HG03439 (cell line): Measurements from ENCODE around the gene CDC14A.
"Not testable (repeated sequence)": the region's sequence is repeated elsewhere in the genome, so short reads cannot be mapped to it uniquely, and the experiment has no call there.

ENCODE experiments used
- ATAC-seq: cut with Tn5 transposase; IDR thresholded peaks from one replicate; pipeline ENCODE4 v1.9.1; 2021; ENCODE audit warnings: mild to moderate bottlenecking, moderate library complexity; ENCODE audit not compliant: unreplicated experiment

Gene CDC14A

GRCh38 chr1:100360790-100361510 is 8.6 kb downstream of the CDC14A start:
- no peak for ATAC-seq

GRCh38 chr1:100361511-100362089 is 9.3 kb downstream of the CDC14A start:
- no peak for ATAC-seq

GRCh38 chr1:100362821-100363466 is 10.6 kb downstream of the CDC14A start:
- ATAC-seq, result no peak

GRCh38 chr1:100363831-100364230 is 11.5 kb downstream of the CDC14A start:
- ATAC-seq, result no peak

GRCh38 chr1:100364697-100365096 is 12.4 kb downstream of the CDC14A start:
- no peak for ATAC-seq

GRCh38 chr1:100366209-100366525 is 13.9 kb downstream of the CDC14A start:
- ATAC-seq, result no peak

- ATAC-seq, result not testable (repeated sequence)
Observed at GRCh38 chr1:100369339-100369738, 17.0 kb downstream of the CDC14A start.

GRCh38 chr1:100373953-100374352 is 21.6 kb downstream of the CDC14A start:
- ATAC-seq, result not testable (repeated sequence)

- ATAC-seq, result not testable (repeated sequence)
Observed at GRCh38 chr1:100376890-100377289, 24.6 kb downstream of the CDC14A start.

- peak; percentile 86 for ATAC-seq
Observed at GRCh38 chr1:100377590-100378361, 25.5 kb downstream of the CDC14A start.

- ATAC-seq, result no peak
Observed at GRCh38 chr1:100378956-100379355, 26.6 kb downstream of the CDC14A start.

- no peak for ATAC-seq
Observed at GRCh38 chr1:100380635-100381034, 28.3 kb downstream of the CDC14A start.

GRCh38 chr1:100382657-100383056 is 30.4 kb downstream of the CDC14A start:
- ATAC-seq, result no peak

GRCh38 chr1:100383743-100384405 is 31.6 kb downstream of the CDC14A start:
- no peak for ATAC-seq

GRCh38 chr1:100387209-100387608 is 34.9 kb downstream of the CDC14A start:
- ATAC-seq, result no peak

- no peak for ATAC-seq
Observed at GRCh38 chr1:100387657-100388350, 35.5 kb downstream of the CDC14A start.

GRCh38 chr1:100390531-100390930 is 38.2 kb downstream of the CDC14A start:
- no peak for ATAC-seq

- ATAC-seq, result no peak
Observed at GRCh38 chr1:100391675-100392074, 39.4 kb downstream of the CDC14A start.

GRCh38 chr1:100392756-100393155 is 40.5 kb downstream of the CDC14A start:
- no peak for ATAC-seq

- ATAC-seq, result no peak
Observed at GRCh38 chr1:100394285-100394684, 42.0 kb downstream of the CDC14A start.
